ENCODE measurements around the gene SLC41A2. TPM values are rescaled to one million over a fixed set of nuclear protein-coding genes. Genes with fewer than 3 reads are reported as not detected.

The SLC41A2 gene
- total and polyA plus RNA-seq, 2 of the 13 experiments (the other 11 are each of a cell fraction or from before 2014, with no cell fraction given), result 2.3 to 12.8 TPM

DNA sequence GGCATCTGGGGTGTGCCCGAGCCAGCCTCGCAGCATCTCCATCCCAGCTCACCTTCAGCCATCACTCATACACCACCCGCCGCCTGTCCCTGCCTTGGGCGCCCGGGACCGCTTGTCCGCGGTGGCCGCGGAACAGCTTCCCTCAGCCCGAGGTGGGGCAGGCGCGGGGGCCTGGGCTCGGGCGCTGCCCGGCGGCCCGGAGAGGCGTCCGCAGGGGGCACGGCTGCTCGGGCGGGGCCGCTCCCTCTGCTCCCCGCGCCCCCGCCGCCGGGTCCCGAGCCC, 430 bp downstream of the SLC41A2 start (continued):
- TF ChIP-seq ZBTB1 (CRISPR knock-in tag; IDR thresholded peaks at IDR 0.05; ENCODE audit: borderline replicate concordance) (no peak), HOXD1 (CRISPR knock-in tag; IDR thresholded peaks at IDR 0.05) (0 out of 2 replicates have a peak, but pooled peaks have one; percentile 35), ZC3H4 (CRISPR knock-in tag; IDR thresholded peaks at IDR 0.05; ENCODE audit: borderline replicate concordance) (no peak), ERF (CRISPR knock-in tag; IDR thresholded peaks at IDR 0.05) (no peak), ZNF136 (CRISPR knock-in tag; IDR thresholded peaks at IDR 0.05; ENCODE audit: low read depth) (no peak), HES4 (CRISPR knock-in tag; IDR thresholded peaks at IDR 0.05; ENCODE audit: borderline replicate concordance) (0 out of 2 replicates have a peak, but pooled peaks have one; percentile 15), ZNF543 (CRISPR knock-in tag; IDR thresholded peaks at IDR 0.05) (no peak)
- TF ChIP-seq, protein P1, sequence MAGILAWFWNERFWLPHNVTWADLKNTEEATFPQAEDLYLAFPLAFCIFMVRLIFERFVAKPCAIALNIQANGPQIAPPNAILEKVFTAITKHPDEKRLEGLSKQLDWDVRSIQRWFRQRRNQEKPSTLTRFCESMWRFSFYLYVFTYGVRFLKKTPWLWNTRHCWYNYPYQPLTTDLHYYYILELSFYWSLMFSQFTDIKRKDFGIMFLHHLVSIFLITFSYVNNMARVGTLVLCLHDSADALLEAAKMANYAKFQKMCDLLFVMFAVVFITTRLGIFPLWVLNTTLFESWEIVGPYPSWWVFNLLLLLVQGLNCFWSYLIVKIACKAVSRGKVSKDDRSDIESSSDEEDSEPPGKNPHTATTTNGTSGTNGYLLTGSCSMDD (CRISPR knock-in tag; IDR thresholded peaks at IDR 0.05), result no peak

DNA sequence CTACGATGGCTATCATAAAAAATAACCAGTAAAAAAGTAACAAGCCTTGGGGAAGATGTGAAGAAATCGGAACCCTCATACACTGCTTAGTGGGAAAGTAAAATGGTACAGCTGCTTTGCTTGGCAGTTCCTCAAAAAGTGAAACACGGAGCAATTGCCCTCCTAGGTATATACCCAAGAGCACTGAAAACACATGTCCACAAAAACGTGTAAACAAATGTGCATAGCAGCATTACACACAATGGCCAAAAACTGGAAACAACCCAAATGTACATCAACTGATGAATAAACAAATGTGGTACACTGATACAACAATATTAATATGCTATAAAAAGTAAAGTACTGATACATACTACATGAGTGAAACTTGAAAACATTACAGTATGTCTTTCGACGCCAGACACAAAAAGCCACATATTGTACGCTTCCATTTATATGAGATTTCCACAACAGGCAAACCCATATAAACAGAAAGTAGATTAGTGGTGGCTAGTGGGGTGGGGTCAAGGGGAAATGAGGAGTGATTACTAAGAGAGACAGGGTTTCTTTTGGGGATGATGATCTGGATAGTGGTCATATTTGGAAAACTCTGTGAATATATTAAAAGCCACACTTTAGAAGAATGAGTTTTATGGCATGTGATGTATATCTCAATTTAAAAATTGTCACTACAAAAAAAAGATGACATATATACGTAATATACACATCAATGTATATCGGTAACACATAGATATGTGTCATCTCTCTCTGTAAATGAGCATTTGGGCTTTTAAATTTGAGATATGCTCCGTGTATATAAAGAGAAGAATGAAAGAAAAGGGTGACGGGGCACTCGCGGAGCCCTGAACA, 996 bp downstream of the SLC41A2 start:
- Histone ChIP-seq H3K27ac (ENCODE audit: extremely low read length, insufficient read depth, low read length) (no peak overlapping the region), H3K9me3 (ENCODE audit: low read length) (no peaks in the 10 kb centered on the region), H3K79me2 (ENCODE audit: insufficient read depth, low read length) (no peaks in the 10 kb centered on the region), H4K20me1 (ENCODE audit: insufficient read depth, low read length) (no peaks in the 10 kb centered on the region), H3K9ac (ENCODE audit: insufficient read depth, low read depth, low read length) (peak overlapping the region; percentile 78), H2AFZ (ENCODE audit: low read length) (no peak overlapping the region), H3K4me2 (ENCODE audit: low read depth, low read length) (peak overlapping the region; percentile 94), H3K27me3 (ENCODE audit: control insufficient read depth in 1 of 2, insufficient read depth in 2 of 2, low read length in 2 of 2) (no peaks in the 10 kb centered on the region; a peak in 1 of 5 replicates), H3K36me3 (replicated peaks in 1 of 2; ENCODE audit: control insufficient read depth in 1 of 2, insufficient read depth in 2 of 2, low read length in 2 of 2) (no peaks in the 10 kb centered on the region), H3K4me3 (replicated peaks in 1 of 3; ENCODE audit: insufficient read depth in 1 of 3, low read depth in 2 of 3, low read length in 3 of 3) (peak overlapping the region; percentile 69 to 87 (median 75)), H3K4me1 (ENCODE audit: insufficient read depth, low read length) (peaks cover 42% of the 10 kb centered on the region)
- ChIA-PET POLR2A (interaction anchor here (1.1 to 2.2 kb wide), 2 partner anchors 8 to 14 kb away, joined by 4 to 6 read pairs; no protein-coding TSS in a partner anchor), CTCF (ENCODE audit: low intra/inter-chr PET ratio, low total read pairs) (no interaction called here)
- FAIRE-seq (no peak), ATAC-seq (no peak), DNase-seq (ENCODE audit: low spot score) (no peak)
- 47% methylated on average over 13 of the region's 13 CpGs for WGBS (ENCODE audit: low lambda C conversion rate)
- intact Hi-C loops (cut with micrococcal nuclease; ENCODE audit: unreplicated experiment) (loop anchor here (5.0 kb wide), 1 partner anchor 60 kb away; no protein-coding TSS in a partner anchor), in situ Hi-C loops (cut with HindIII; ENCODE audit: extremely low pct_ligation_motif_present, low pct_unique_long_range_greater_than_20kb) (no loop called here)
- BruUV-seq (replicated peaks), result TSS peak; percentile 60
- no peak for TF ChIP-seq ZBTB7B (CRISPR knock-in tag; IDR thresholded peaks at IDR 0.05)
- TF ChIP-seq, protein P2, sequence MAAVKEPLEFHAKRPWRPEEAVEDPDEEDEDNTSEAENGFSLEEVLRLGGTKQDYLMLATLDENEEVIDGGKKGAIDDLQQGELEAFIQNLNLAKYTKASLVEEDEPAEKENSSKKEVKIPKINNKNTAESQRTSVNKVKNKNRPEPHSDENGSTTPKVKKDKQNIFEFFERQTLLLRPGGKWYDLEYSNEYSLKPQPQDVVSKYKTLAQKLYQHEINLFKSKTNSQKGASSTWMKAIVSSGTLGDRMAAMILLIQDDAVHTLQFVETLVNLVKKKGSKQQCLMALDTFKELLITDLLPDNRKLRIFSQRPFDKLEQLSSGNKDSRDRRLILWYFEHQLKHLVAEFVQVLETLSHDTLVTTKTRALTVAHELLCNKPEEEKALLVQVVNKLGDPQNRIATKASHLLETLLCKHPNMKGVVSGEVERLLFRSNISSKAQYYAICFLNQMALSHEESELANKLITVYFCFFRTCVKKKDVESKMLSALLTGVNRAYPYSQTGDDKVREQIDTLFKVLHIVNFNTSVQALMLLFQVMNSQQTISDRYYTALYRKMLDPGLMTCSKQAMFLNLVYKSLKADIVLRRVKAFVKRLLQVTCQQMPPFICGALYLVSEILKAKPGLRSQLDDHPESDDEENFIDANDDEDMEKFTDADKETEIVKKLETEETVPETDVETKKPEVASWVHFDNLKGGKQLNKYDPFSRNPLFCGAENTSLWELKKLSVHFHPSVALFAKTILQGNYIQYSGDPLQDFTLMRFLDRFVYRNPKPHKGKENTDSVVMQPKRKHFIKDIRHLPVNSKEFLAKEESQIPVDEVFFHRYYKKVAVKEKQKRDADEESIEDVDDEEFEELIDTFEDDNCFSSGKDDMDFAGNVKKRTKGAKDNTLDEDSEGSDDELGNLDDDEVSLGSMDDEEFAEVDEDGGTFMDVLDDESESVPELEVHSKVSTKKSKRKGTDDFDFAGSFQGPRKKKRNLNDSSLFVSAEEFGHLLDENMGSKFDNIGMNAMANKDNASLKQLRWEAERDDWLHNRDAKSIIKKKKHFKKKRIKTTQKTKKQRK (IDR thresholded peaks at IDR 0.05; ENCODE audit: low read length), result no peak
- TF ChIP-seq SNAPC4 (CRISPR knock-in tag; IDR thresholded peaks at IDR 0.05), result no peak
- no peak for TF ChIP-seq ZNF773 (CRISPR knock-in tag; IDR thresholded peaks at IDR 0.05; ENCODE audit: borderline replicate concordance)

All from HepG2 (cell line).